Epithelial cell of prostate (primary cell): ENCODE results near the gene PACSIN1.

Source experiments
- DNase-seq: peaks from one replicate; pipeline ENCODE4 v3.0.0-alpha.2; 2011; ENCODE audit warnings: low read depth, low spot score
- H3K27ac ChIP-seq: fragments of 450-650 bp; 2 replicates; pipeline ENCODE4 v1.5.1; 2017; ENCODE audit warnings: mild to moderate bottlenecking

The PACSIN1 gene

DNA sequence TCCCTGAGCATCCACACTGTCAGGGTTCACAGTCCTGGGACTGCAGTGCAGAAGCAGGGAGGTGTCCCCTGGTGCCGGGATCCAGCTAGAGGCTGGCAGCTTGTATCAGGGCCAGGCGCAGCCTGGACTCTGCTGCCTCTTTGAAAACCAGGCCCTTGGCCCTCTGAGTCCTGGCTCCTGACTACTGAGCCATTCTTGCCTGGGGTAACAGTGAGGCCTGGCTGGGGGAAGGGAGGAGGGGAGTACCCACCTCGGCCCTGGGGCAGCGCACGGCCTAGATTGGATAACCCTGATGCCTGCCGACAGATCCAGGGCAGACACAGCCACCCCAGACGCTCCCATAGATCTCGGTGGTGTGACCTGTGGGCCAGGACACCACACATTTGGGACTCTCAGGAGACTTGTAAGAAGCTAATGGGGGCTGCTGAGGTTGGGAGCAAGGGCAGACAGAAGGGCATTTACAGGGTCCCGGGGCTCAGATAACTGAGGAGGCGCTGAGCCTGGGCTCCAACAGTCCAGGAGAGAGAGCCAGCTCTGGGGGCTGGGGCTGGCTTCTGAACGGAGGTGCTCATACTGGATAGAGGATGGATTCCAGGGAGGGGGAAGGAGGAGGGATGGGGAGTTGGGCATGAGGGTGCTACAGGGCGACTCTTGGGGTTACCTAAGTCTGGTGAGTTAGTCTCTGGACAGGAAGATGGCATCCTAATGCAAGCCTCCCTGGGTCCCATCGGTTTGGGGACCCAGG, 59.7 kb downstream of the PACSIN1 start:
- no peak for DNase-seq
- no peak overlapping the region for H3K27ac ChIP-seq

GRCh38 chr6:34526241-34526972, 60.5 kb downstream of the PACSIN1 start:
- H3K27ac ChIP-seq = no peak overlapping the region
- no peak for DNase-seq

GRCh38 chr6:34526992-34527728, 61.3 kb downstream of the PACSIN1 start:
- peak; percentile 51 for DNase-seq
- H3K27ac ChIP-seq = no peak overlapping the region

GRCh38 chr6:34527751-34528670, 62.1 kb downstream of the PACSIN1 start:
- H3K27ac ChIP-seq = no peak overlapping the region
- DNase-seq = no peak

DNA sequence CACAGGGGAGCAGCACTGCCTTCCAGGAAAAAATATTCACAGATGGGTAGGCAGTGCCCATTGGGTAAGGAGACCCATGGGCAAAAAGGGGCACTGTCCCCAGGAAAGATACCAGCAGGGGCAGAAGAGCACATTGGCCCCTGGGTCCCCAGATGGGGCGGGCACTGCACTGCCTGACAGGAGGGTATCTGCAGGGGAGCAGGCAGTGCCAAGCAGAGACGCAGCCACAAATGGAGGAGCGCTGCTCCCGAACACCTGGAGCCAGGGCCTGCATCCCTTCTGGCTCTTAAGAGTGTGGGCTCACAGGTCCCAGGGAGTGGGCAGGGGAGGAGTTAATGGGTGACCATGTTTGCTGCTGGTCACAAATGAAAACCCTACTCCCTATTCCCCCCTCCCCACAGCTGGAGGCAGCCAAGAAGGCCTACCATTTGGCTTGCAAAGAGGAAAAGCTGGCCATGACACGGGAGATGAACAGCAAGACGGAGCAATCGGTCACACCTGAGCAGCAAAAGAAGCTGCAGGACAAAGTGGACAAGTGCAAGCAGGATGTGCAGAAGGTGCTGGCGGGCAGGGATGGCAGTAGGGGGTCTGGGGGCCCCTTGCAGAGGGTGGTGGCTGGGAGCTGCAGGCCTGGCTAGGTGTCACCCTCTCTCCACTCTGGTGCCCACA, 63.3 kb downstream of the PACSIN1 start:
- no peak for DNase-seq
- no peak overlapping the region for H3K27ac ChIP-seq

DNA sequence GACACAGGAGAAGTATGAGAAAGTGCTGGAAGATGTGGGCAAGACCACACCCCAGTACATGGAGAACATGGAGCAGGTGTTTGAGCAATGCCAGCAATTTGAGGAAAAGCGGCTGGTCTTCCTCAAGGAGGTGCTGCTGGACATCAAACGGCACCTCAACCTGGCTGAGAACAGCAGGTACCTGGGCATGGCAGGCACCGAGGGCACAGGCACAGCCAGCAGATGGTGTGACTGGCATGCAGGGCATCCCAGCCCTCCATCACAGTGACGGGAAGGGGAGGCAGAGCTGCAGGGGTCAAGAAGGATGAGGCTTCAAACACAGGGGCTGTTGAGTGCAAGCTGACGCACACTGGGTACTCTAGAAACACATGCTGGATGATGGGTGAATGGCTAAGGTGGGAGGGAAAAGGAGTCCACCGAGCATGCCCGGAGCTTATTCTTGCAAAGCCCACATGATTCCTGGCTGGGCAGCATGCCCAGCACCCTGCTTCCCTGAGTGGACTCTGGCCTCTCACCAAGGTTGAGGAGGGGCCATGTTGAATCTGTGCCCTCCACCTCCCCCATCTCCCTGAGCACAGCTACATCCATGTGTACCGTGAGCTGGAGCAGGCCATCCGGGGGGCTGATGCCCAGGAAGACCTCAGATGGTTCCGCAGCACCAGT, 63.9 kb downstream of the PACSIN1 start:
- no peak overlapping the region for H3K27ac ChIP-seq
- DNase-seq = no peak

DNA sequence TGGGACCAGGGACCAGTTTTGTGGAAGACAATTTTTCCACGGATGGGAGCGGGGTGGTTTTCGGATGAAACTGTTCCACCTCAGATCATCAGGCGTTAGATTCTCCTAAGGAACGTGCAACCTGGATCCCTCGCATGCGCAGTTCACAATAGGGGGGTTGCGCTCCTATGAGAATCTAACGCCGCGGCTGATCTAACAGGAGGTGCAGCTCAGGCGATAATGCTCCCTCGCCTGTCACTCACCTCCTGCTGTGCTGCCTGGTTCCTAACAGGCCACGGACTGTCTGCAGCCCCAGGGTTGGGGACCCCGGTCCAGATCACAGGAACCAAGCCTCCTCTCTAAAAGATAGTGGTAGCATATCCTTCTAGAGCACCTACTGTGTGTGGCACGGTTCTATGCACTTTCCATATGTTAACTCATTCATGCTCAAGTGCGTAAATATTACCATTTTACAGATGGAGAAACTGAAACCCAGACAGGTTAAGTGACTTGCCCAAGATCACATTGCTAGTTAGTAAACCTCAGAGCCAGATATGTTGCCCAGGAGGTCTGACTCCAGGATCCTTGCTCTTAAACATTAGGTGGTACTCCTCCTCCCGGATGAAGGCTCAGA, 65.0 kb downstream of the PACSIN1 start:
- no peak overlapping the region for H3K27ac ChIP-seq
- DNase-seq = no peak

DNA sequence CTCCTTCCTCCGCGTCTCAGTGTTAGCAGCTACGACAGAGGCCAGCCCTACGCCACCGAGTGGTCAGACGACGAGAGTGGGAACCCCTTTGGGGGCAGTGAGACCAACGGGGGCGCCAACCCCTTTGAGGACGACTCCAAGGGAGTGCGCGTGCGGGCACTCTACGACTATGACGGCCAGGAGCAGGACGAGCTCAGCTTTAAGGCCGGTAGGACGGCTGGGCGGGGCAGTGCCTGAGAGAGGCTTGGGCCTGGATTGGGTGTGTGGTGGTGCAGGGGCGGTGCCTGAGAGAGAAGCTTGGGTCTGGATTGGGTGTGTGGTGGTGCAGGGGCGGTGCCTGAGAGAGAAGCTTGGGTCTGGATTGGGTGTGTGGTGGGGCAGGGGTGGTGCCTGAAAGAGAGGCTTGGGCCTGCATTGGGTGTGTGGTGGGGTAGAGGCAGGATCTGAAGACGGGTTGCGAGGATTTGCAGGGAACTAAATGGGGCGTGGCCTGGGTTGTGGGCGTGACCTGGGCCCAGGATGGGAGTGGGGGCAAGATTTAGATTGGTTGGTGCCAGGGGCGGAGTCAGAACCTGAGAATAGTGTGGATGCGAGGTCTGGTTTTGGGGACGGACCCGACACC, 65.8 kb downstream of the PACSIN1 start:
- H3K27ac ChIP-seq = no peak overlapping the region
- no peak for DNase-seq

DNA sequence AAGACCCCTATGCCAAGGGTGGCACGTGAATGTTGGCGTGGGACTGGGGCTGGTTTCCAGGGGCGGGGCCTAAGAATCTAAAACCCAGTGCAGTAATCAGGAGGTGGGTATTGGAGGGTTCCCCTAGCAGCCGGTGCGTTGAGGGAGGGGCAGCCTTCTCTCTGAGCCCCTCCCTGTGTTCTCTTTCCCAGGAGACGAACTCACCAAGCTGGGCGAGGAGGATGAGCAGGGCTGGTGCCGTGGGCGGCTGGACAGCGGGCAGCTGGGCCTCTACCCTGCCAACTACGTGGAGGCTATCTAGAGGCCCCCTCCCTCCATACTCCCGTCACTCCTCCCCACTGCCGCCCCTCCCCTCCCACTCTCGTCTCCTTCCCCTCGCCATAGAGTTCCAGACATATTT, 66.4 kb downstream of the PACSIN1 start:
- H3K27ac ChIP-seq = no peak overlapping the region
- no peak for DNase-seq

- DNase-seq = no peak
- no peak overlapping the region for H3K27ac ChIP-seq
Measured at GRCh38 chr6:34534146-34534545, 68.3 kb downstream of the PACSIN1 start.

DNA sequence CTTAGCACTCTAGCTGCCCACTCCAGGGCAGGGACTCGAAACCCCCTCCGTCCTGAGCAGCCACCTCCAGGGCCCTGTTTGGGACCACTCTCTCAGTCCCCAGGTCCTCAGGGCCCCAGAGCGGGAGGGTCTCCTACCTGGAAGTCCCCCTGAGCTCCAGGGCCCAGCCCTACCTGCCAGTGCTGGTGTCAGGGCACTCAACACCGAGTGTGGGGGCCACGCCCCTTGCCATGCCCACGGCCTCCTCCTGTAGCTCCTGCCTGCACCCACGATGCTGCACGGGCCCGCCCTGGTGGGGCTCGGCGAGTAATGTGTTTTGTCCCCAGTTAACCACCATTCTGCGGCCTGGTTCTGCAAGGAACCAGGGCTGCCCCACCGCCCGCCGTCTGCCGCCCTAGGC, 68.8 kb downstream of the PACSIN1 start:
- DNase-seq = no peak
- no peak overlapping the region for H3K27ac ChIP-seq

DNA sequence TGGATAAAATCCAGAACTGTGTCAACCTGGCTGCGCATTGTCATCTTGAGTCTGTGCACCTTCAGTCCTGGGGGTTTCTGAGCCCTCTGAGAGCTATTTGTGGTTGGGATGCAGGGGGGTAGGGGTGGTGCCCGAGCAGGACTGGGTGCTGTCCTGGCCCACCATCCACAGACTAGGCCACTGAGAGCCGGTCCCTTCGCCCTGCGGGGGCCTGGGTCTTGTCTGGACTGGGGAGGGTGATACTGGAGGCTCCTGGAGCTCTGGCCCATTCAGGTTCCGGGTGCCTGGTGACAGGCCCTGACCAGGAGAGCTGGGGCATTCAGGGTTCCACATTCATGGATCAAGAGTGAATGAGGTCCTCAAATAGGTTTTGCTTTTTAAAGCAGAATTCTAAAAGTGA, 69.3 kb downstream of the PACSIN1 start:
- H3K27ac ChIP-seq = no peak overlapping the region
- no peak for DNase-seq

GRCh38 chr6:34535646-34536045, 69.8 kb downstream of the PACSIN1 start:
- no peak overlapping the region for H3K27ac ChIP-seq
- DNase-seq = no peak

DNA sequence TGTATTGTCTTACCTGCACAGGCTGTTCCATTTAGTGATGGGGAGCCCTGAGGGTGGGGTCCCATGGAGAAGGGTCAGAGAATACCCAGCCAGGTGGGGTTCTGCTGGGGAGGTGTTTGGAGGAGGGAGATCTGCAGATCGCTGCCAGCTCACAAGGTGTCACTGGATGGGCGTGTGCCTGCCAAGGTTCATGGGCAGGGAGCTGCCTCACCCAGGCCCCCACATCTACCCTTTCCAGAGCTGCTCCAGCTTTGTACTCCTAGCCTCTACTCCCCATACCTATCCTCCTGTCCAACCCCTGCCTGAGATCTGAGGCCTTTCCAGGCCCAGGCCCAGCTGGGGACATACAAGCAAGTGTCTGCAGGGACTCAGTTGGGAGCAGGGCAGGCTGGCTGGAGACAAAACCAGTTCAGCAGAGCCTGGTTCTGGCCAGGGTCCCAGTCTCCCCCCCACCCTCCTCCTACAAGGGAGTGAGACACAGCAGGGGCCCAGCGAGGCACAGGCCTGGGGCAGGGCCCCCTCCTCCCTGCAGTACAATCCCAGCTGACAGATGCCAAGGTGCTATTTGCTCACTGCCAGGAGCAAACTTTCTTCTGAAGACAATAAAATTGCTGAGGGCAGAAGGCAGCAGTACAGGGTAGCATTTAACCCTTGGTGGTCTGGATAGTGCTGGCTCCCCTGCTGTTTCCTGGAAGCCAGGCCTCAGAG, 70.5 kb downstream of the PACSIN1 start:
- DNase-seq = no peak
- H3K27ac ChIP-seq = no peak overlapping the region

- no peak overlapping the region for H3K27ac ChIP-seq
- no peak for DNase-seq
Measured at GRCh38 chr6:34536959-34537848, 71.3 kb downstream of the PACSIN1 start.

DNA sequence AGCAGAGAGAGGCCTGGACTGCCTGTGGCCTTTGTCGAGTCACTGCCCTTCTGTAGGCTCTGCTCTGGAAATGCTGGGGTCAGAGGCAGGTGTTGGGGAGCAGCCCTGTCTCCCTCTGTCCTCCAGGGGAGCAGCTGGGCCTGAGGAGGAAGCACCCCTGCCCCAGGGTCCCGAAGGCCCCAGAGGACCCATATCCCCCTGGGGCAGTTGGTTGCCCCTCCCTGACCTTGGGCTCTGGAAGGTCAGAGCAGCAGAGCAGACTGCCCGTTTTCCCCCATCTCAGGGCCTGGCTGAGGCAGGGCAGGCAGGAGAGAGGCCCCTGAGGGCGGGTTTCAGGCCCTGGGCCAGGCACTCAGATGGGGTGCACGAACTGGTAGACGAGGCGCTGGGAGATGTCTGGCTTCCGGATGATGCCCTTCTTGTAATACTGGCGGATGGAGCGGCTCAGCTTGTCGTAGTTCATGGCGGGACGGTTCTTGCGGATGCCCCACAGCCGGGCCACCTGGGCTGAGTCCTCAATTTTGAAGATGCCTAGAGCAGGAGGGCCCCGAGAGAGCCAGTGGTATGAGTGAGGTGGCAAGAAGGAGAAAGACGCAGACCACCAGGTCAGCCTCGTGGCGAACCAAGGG, 72.2 kb downstream of the PACSIN1 start:
- no peak overlapping the region for H3K27ac ChIP-seq
- no peak for DNase-seq
